ENCODE results near the gene PRDM16. TPM values are rescaled to one million over a fixed set of nuclear protein-coding genes. Genes with fewer than 3 reads are reported as not detected.

Gene PRDM16
- total RNA-seq, 4 donors from 2014 or later = 15.7 to 54.3 (median 27.6) TPM

DNA sequence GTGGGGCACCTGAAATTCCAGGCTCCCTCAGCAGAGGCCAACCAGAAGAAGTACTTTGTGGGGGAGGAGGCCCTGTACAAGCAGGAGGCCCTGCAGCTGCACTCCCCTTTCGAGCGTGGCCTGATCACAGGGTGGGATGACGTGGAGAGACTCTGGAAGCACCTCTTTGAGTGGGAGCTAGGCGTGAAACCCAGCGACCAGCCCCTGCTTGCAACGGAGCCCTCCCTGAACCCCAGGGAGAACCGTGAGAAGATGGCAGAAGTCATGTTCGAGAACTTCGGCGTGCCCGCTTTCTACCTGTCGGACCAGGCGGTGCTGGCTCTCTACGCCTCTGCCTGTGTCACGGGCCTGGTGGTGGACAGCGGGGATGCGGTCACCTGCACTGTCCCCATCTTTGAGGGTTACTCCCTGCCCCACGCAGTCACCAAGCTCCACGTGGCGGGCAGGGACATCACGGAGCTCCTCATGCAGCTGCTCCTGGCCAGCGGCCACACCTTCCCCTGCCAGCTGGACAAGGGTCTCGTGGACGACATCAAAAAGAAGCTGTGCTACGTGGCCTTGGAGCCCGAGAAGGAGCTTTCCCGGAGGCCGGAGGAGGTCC, 47.1 kb upstream of the PRDM16 start:
- no peak overlapping the region for H3K27ac ChIP-seq
- TF ChIP-seq CTCF (IDR thresholded peaks at IDR 0.05) (no peak), POLR2A (IDR thresholded peaks at IDR 0.05) (no peak)
- no peaks in the 10 kb centered on the region for H3K4me1 ChIP-seq
- intact Hi-C loops (cut with DNase I) = no loop called here
- 87 to 89% methylated on average over 3 to 22 of the region's 28 CpGs for WGBS, 2 donors
- no peaks in the 10 kb centered on the region for H3K9me3 ChIP-seq
- no peaks in the 10 kb centered on the region for H3K27me3 ChIP-seq
- no peak for DNase-seq
- H3K4me3 ChIP-seq (replicated peaks in 1 of 3) = no peak overlapping the region
- H3K36me3 ChIP-seq = no peaks in the 10 kb centered on the region

- 83 to 87% methylated on average over 3 to 18 of the region's 18 CpGs for WGBS, 2 donors
- Histone ChIP-seq H3K4me3 (replicated peaks in 1 of 3) (no peak overlapping the region), H3K27me3 (no peaks in the 10 kb centered on the region), H3K9me3 (no peaks in the 10 kb centered on the region), H3K27ac (no peak overlapping the region), H3K36me3 (no peaks in the 10 kb centered on the region), H3K4me1 (no peaks in the 10 kb centered on the region)
- intact Hi-C loops (cut with DNase I) = no loop called here
- no peak for DNase-seq
- TF ChIP-seq CTCF (IDR thresholded peaks at IDR 0.05) (no peak), POLR2A (IDR thresholded peaks at IDR 0.05) (no peak)
Observed at GRCh38 chr1:3022511-3022973, 46.5 kb upstream of the PRDM16 start.

DNA sequence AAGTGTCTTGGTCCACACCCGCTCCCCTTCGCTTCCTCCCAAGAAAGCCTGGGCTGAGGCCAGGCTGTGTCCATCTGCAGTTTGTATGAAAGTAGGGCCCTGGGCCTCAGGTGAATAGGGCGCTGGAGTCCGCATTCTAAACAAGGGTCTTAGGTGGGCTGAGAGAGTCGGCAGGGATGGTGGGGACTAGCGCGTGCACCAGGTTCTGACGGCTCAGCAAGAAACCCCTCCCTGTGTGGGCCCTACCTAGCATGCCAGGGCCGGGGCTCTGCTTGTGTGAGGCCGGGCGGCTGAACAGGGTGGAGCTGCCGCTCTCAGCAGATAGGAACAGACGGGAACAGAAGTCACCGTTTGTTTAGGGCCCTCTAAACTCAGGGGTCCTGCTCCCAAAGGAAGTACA, 46.0 kb upstream of the PRDM16 start:
- DNase-seq = no peak
- no peak overlapping the region for H3K27ac ChIP-seq
- no peak overlapping the region for H3K4me3 ChIP-seq (replicated peaks in 1 of 3)
- no peaks in the 10 kb centered on the region for H3K4me1 ChIP-seq
- WGBS, 2 donors = 77 to 83% methylated on average over 9 to 14 of the region's 14 CpGs
- H3K36me3 ChIP-seq = no peaks in the 10 kb centered on the region
- no peaks in the 10 kb centered on the region for H3K9me3 ChIP-seq
- no peaks in the 10 kb centered on the region for H3K27me3 ChIP-seq
- TF ChIP-seq POLR2A (IDR thresholded peaks at IDR 0.05) = no peak
- no peak for TF ChIP-seq CTCF (IDR thresholded peaks at IDR 0.05)
- intact Hi-C loops (cut with DNase I) = no loop called here

DNA sequence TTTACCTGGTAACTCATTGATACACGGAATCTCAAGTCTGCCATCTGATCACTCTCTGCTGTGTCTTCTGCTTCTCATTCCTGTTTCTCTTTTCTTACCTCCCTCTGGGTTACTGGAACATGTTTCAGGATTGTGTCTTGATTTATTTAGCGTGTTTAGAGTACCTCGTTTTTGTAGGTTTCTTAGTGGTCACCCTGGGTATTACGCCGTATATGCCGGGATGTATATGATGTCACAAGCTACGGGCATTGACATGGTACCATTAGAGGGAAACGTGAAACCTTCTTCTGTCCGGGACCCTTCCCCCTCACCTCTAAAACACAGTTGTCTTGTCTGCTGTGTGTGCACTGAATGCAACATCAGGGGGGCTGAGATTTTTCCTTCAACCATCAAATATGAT, 45.0 kb upstream of the PRDM16 start:
- H3K4me1 ChIP-seq = no peaks in the 10 kb centered on the region
- no peak for TF ChIP-seq CTCF (IDR thresholded peaks at IDR 0.05)
- no peak for TF ChIP-seq POLR2A (IDR thresholded peaks at IDR 0.05)
- intact Hi-C loops (cut with DNase I) = no loop called here
- DNase-seq = no peak
- no peaks in the 10 kb centered on the region for H3K36me3 ChIP-seq
- H3K27me3 ChIP-seq = no peaks in the 10 kb centered on the region
- no peaks in the 10 kb centered on the region for H3K9me3 ChIP-seq
- no peak overlapping the region for H3K4me3 ChIP-seq (replicated peaks in 1 of 3)
- no peak overlapping the region for H3K27ac ChIP-seq
- WGBS, 2 donors = 74 to 85% methylated on average over 9 of the region's 9 CpGs

- TF ChIP-seq CTCF (IDR thresholded peaks at IDR 0.05) (no peak), POLR2A (IDR thresholded peaks at IDR 0.05) (no peak)
- intact Hi-C loops (cut with DNase I) = no loop called here
- WGBS, 2 donors = 88 to 94% methylated on average over 9 to 11 of the region's 11 CpGs
- Histone ChIP-seq H3K4me1 (no peaks in the 10 kb centered on the region), H3K4me3 (replicated peaks in 1 of 3) (no peak overlapping the region), H3K27me3 (no peaks in the 10 kb centered on the region), H3K9me3 (no peaks in the 10 kb centered on the region), H3K36me3 (no peaks in the 10 kb centered on the region), H3K27ac (no peak overlapping the region)
- no peak for DNase-seq
Observed at GRCh38 chr1:3024588-3024987, 44.4 kb upstream of the PRDM16 start.

Measured in thyroid gland (tissue), 4 donors.